Natural killer cell (primary cell): ENCODE measurements around the gene SLC4A11. TPM values are rescaled to one million over a fixed set of nuclear protein-coding genes. Genes with fewer than 3 reads are reported as not detected.

Source experiments
- ATAC-seq, 3 donors: fragments of 150-1000 bp in 2 of 3; fragments of 200-7000 bp in 1 of 3; cut with Tn5 transposase; 1 replicate in 1 of 3; 2 replicates in 2 of 3; pipeline ENCODE4 v1.10.0; 2021; ENCODE audit warnings: mild to moderate bottlenecking in 2 of 3, moderate library complexity in 2 of 3
- DNase-seq, 2 donors: peaks; one replicate each; pipeline versions ENCODE4 v3.0.0 to v3.0.0-alpha.2; 2013 to 2021; ENCODE audit warnings: mixed read lengths in 1 of 2
- H3K27ac ChIP-seq: one replicate; pipeline ENCODE4 v1.5.1; 2013; ENCODE audit warnings: mild to moderate bottlenecking, low read length
- H3K27me3 ChIP-seq: one replicate; pipeline ENCODE4 v1.6.1; 2013; ENCODE audit warnings: low read length; ENCODE audit not compliant: control insufficient read depth, insufficient read depth
- H3K36me3 ChIP-seq: one replicate; pipeline ENCODE4 v1.6.1; 2013; ENCODE audit warnings: low read length; ENCODE audit not compliant: control insufficient read depth, insufficient read depth
- H3K4me1 ChIP-seq: one replicate; pipeline ENCODE4 v1.6.1; 2013; ENCODE audit warnings: low read length; ENCODE audit not compliant: control insufficient read depth, insufficient read depth
- H3K4me3 ChIP-seq: one replicate; pipeline ENCODE4 v1.5.1; 2013; ENCODE audit warnings: low read length
- H3K9me3 ChIP-seq: one replicate; pipeline ENCODE4 v1.6.1; 2013; ENCODE audit warnings: low read length; ENCODE audit not compliant: control insufficient read depth, insufficient read depth
- H3K27ac Mint-ChIP-seq, 2 donors: one replicate each; pipeline ENCODE4 v1.8.0; 2022; ENCODE audit warnings: mild to moderate bottlenecking in 2 of 2, mixed read lengths in 2 of 2, moderate library complexity in 1 of 2
- H3K27me3 Mint-ChIP-seq, 2 donors: one replicate each; pipeline ENCODE4 v1.8.0; 2022; ENCODE audit warnings: low read depth in 2 of 2, mixed read lengths in 2 of 2
- H3K36me3 Mint-ChIP-seq: one replicate; pipeline ENCODE4 v1.8.0; 2022; ENCODE audit warnings: mixed read lengths
- H3K4me1 Mint-ChIP-seq, 2 donors: one replicate each; pipeline ENCODE4 v1.8.0; 2022; ENCODE audit warnings: mixed read lengths in 2 of 2
- H3K4me3 Mint-ChIP-seq: one replicate; pipeline ENCODE4 v1.8.0; 2022; ENCODE audit warnings: mild to moderate bottlenecking, moderate library complexity, mixed read lengths
- H3K9me3 Mint-ChIP-seq, 2 donors: one replicate each; pipeline ENCODE4 v1.8.0; 2022; ENCODE audit warnings: mixed read lengths in 2 of 2
- WGBS: methylation state at CpG from one replicate; pipeline ENCODE4 v1.1.7; 2013; ENCODE audit warnings: missing lambda C conversion rate; ENCODE audit not compliant: insufficient coverage; 5-methylcytosine and 5-hydroxymethylcytosine counted together
- intact Hi-C: fragments of 100-400 bp; cut with micrococcal nuclease; formaldehyde crosslinking; loops from one replicate; pipeline ENCODE4 v1.14.2; 2022
- total RNA-seq, 4 donors: library from RNA; stranded (reverse); fragments of 120-200 nt in 1 of 4; gene quantifications; one replicate each; pipeline versions ENCODE4 v1.2.3 to v1.2.4, GENCODE V29; 2013 to 2022
- TF ChIP-seq, protein P1 (sequence below): fragments of 200-600 bp; IDR thresholded peaks from one replicate; pipeline ENCODE4 v1.8.0; 2022; ENCODE audit warnings: antibody characterized with exemption

SLC4A11 gene
- total RNA-seq: under 1 TPM; 0.31 to 0.68 (median 0.32) TPM
- total RNA-seq (2013): 0.16 TPM

DNA sequence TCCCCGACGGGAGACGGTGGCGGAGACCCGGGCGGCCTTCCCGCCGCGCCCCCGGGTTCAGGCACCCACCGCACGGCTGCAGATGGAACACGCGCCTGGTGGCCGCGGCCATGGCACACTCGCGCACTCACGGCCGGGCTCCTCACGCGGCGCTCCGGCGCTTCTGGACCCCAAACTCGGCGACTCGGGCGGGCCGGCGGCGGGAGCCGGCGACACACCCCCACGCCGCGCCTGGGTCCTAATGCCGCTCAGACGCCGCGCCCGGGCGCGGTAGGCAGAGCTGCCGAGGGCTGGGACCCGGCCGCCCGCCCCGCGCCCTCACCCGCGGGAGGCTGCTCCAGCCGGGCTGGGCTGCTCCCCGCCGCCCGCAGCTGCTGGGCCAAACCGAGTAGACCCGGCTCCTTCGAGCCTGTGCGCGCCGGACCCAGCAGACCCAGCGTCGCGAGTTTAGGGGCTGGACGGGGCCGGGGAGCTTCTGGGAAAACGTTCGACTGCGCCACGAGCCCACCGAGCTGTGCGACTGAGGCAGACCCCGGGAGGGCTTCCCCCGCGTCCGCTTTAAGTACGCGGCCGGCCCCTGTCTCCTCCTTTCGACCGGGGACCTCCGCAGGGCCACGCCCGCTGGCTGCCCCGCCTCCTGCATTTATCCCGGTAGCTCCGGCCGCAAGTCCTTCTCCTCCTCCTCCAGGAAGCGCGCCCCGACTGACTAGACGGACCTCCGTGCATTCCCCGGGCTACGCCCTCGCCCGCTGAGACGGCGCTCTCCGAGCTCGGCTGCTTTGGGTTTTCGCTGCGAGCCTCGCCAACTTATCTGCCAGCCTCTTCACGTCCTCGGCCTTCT lies at the start of gene SLC4A11:
Gene SLC4A11, minus strand, starts transcription at position 165 of the 841 bp plus-strand sequence. Its CDS starts 53 bp downstream, at position 112.
- DNase-seq: peak in 1 of 2 donors; percentile 57
- TF ChIP-seq, protein P1, sequence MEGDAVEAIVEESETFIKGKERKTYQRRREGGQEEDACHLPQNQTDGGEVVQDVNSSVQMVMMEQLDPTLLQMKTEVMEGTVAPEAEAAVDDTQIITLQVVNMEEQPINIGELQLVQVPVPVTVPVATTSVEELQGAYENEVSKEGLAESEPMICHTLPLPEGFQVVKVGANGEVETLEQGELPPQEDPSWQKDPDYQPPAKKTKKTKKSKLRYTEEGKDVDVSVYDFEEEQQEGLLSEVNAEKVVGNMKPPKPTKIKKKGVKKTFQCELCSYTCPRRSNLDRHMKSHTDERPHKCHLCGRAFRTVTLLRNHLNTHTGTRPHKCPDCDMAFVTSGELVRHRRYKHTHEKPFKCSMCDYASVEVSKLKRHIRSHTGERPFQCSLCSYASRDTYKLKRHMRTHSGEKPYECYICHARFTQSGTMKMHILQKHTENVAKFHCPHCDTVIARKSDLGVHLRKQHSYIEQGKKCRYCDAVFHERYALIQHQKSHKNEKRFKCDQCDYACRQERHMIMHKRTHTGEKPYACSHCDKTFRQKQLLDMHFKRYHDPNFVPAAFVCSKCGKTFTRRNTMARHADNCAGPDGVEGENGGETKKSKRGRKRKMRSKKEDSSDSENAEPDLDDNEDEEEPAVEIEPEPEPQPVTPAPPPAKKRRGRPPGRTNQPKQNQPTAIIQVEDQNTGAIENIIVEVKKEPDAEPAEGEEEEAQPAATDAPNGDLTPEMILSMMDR: no peak
- H3K4me3 ChIP-seq: peak within 1 kb of the TSS; percentile 57
- WGBS: 1% methylated on average over 107 of the region's 107 CpGs
- Mint-ChIP-seq H3K4me3 (peak within 1 kb of the TSS; percentile 95), H3K36me3 (no peaks in the 10 kb centered on the region), H3K4me1 (peaks cover 8 to 12% of the 10 kb centered on the region in 2 donors), H3K27ac (peak within 1 kb of the TSS in 1 of 2 donors; percentile 45), H3K9me3 (no peaks in the 10 kb centered on the region), H3K27me3 (peaks cover 51 to 57% of the 10 kb centered on the region in 2 donors)
- ATAC-seq: peak; percentile 45 to 75 (median 62)
- no peaks in the 10 kb centered on the region for H3K36me3 ChIP-seq
- intact Hi-C loops: no loop called here
- H3K27ac ChIP-seq: no peak within 1 kb of the TSS
- peaks cover 24% of the 10 kb centered on the region for H3K4me1 ChIP-seq
- H3K9me3 ChIP-seq: no peaks in the 10 kb centered on the region
- H3K27me3 ChIP-seq: peaks cover 29% of the 10 kb centered on the region

GRCh38 chr20:3283222-3283820 lies 44.3 kb upstream of the SLC4A11 start:
- no peak overlapping the region for H3K27ac ChIP-seq
- Mint-ChIP-seq H3K27ac (no peak overlapping the region), H3K9me3 (no peaks in the 10 kb centered on the region), H3K27me3 (no peaks in the 10 kb centered on the region), H3K36me3 (no peaks in the 10 kb centered on the region), H3K4me1 (no peaks in the 10 kb centered on the region), H3K4me3 (no peak overlapping the region)
- 90% methylated on average over 7 of the region's 7 CpGs for whole genome bisulfite sequencing
- TF ChIP-seq, protein P1: no peak
- no peak for DNase-seq
- no peaks in the 10 kb centered on the region for H3K27me3 ChIP-seq
- H3K36me3 ChIP-seq: peaks cover 2% of the 10 kb centered on the region
- no peak overlapping the region for H3K4me3 ChIP-seq
- ATAC-seq: no peak
- intact Hi-C loops: no loop called here
- no peaks in the 10 kb centered on the region for H3K4me1 ChIP-seq
- no peaks in the 10 kb centered on the region for H3K9me3 ChIP-seq

DNA sequence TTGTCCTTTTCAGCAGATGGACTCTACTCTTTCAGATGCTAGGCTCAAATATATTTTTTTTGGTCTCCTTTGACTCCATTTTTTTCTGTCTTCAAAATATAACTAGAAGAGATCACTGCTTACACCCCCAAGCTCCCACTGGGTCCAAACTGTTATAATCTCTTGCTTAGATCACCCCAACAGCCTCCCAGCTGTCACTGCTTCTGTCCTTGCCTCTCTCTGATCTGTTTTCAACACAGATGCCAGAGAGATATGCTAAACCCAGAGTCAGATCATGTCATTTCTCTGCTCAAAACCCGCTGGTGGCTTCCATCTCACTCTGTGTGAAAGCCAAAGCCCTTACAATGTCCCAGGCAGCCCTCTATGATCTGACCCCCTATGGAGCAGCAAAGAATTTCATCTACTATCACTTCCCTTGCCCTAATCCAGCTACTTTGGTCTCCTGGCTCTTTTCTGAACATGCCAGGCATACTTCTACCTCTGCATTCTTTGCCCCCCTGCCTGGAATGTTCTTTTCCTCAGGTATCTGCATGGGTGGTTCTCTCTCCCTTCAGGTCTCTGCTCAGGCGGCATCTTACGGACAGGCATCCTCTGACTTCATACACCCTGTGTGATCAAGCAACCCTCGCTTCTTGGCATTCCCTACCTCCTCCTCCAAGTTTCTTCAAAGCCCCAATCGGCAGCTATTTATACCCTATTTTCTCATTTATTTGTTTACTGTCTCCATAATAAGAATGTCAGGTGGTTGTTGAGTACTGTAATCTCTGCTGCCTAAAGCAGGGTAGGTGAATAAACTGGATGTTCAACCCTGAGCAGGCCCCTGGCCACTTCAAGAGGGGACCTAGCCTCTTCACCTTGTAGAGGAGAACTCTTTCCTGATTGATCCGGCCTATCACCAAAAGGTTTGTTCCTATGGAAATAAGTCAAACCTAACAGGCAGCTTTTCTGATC lies 43.6 kb upstream of the SLC4A11 start:
- no peaks in the 10 kb centered on the region for H3K4me1 ChIP-seq
- no peak overlapping the region for H3K27ac ChIP-seq
- intact Hi-C loops: no loop called here
- DNase-seq: no peak
- no peak overlapping the region for H3K4me3 ChIP-seq
- TF ChIP-seq, protein P1: no peak
- H3K9me3 ChIP-seq: no peaks in the 10 kb centered on the region
- H3K27me3 ChIP-seq: no peaks in the 10 kb centered on the region
- H3K4me1 Mint-ChIP-seq: no peaks in the 10 kb centered on the region
- no peaks in the 10 kb centered on the region for H3K9me3 Mint-ChIP-seq
- no peak overlapping the region for H3K4me3 Mint-ChIP-seq
- WGBS: 93% methylated on average over 5 of the region's 6 CpGs
- H3K36me3 Mint-ChIP-seq: no peaks in the 10 kb centered on the region
- no peak for ATAC-seq
- H3K27ac Mint-ChIP-seq: no peak overlapping the region
- H3K36me3 ChIP-seq: peaks cover 2% of the 10 kb centered on the region
- H3K27me3 Mint-ChIP-seq: no peaks in the 10 kb centered on the region
